ENCODE measurements around the gene COL13A1. TPM values are rescaled to one million over a fixed set of nuclear protein-coding genes. Genes with fewer than 3 reads are reported as not detected.

COL13A1 gene
- total and polyA plus RNA-seq, 10 donors: 4.1 to 16.1 (median 9.5) TPM

DNA sequence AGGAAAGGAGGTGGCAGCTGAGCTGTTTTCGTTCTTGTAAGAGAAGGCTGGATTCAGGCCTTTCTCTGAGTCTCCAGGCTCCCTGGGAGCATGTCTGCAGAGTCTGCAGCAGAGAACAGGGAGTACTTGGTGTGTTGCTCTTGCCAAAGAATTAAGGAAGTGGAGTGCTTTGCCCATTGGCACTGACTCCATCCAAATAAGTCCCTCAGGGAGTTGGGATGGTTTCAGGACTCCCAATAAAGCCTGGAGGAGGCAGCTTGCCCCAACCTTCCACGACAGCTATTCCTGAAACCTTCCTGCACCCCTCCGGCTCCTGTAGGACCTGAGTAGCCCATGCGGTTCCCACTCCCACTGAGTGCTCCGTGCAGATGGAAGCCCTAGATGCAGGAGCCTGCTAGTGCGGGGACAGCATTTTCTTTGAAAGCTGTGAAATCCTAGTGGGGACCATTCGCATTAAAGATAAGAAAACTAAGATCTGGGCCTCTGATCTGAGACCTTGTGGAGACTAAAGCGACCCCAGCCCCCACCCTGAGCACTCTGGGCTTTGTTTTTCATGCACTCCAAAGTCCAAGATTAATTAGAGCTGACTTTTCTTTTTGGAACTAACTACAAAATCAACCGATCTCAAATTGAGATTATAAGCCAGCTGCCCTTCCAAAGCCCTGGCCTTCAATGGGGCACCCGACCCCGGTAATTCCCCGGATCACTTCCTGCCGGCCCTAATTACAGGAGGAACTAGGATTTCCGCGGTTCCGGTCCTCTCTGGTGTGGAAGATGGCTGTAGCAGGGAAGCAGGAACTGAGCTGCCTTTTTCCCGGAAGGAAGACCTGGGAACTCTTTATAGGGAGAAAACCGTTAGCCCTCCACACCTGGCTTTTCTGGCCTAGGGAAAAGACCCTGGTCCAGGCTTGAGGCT is 110.2 kb downstream of the COL13A1 start:
- DNase-seq: no peak
- no peak for TF ChIP-seq POLR2AphosphoS5 (IDR thresholded peaks at IDR 0.05)
- TF ChIP-seq, protein P1, sequence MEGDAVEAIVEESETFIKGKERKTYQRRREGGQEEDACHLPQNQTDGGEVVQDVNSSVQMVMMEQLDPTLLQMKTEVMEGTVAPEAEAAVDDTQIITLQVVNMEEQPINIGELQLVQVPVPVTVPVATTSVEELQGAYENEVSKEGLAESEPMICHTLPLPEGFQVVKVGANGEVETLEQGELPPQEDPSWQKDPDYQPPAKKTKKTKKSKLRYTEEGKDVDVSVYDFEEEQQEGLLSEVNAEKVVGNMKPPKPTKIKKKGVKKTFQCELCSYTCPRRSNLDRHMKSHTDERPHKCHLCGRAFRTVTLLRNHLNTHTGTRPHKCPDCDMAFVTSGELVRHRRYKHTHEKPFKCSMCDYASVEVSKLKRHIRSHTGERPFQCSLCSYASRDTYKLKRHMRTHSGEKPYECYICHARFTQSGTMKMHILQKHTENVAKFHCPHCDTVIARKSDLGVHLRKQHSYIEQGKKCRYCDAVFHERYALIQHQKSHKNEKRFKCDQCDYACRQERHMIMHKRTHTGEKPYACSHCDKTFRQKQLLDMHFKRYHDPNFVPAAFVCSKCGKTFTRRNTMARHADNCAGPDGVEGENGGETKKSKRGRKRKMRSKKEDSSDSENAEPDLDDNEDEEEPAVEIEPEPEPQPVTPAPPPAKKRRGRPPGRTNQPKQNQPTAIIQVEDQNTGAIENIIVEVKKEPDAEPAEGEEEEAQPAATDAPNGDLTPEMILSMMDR (IDR thresholded peaks at IDR 0.05 in 8 of 11, conservative IDR thresholded peaks at IDR 0.05 in 3 of 11): no peak
- no peak for TF ChIP-seq POLR2A (IDR thresholded peaks at IDR 0.05)
- Histone ChIP-seq H3K4me3 (no peak overlapping the region), H3K4me1 (peaks cover 4 to 39% (median 26%) of the 10 kb centered on the region in 6 donors), H3K27ac (peak overlapping the region in 4 of 8 donors; percentile 18 to 28 (median 20)), H3K36me3 (no peaks in the 10 kb centered on the region), H3K27me3 (replicated peaks in 1 of 7) (peaks cover 0 to 29% (median 0%) of the 10 kb centered on the region in 7 donors), H3K9me3 (no peaks in the 10 kb centered on the region)
- WGBS, 5 donors: 59 to 76% (median 63%) methylated on average over 18 of the region's 18 CpGs
- intact Hi-C loops (cut with DNase I; ENCODE audit: low total_unique reads): loop anchor here (10.0 kb wide), 2 partner anchors 107 to 267 kb away; partner anchors contain the start of gene COL13A1

DNA sequence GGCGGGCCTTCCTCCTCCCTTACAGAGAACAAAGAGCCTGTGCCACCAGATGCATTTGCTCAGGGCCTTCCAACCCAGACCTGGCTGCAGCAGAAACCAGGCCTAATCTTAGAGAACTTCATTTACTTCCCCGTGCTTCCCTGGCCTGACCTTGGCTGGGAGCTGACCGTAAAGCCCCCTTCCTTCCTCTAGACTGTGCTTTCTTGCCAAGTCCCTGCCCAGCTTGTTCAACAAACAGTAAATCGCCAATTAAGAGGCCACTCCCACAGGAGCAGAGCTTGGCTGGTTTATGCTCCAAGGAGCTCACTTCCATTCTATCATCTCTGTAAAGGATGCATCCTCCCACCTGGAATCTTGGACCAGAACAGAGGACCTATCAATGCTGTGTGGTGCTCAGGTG is 110.9 kb downstream of the COL13A1 start:
- TF ChIP-seq POLR2AphosphoS5 (IDR thresholded peaks at IDR 0.05) (no peak), POLR2A (IDR thresholded peaks at IDR 0.05) (no peak)
- TF ChIP-seq, protein P1 (IDR thresholded peaks at IDR 0.05 in 8 of 11, conservative IDR thresholded peaks at IDR 0.05 in 3 of 11): no peak
- no peak for DNase-seq
- WGBS, 5 donors: 39 to 52% (median 48%) methylated on average over 3 to 4 of the region's 4 CpGs
- no peaks in the 10 kb centered on the region for H3K36me3 ChIP-seq
- H3K4me1 ChIP-seq: peaks cover 4 to 39% (median 26%) of the 10 kb centered on the region in 6 donors
- no peaks in the 10 kb centered on the region for H3K9me3 ChIP-seq
- intact Hi-C loops (cut with DNase I; ENCODE audit: low total_unique reads): loop anchor here (10.0 kb wide), 2 partner anchors 108 to 268 kb away; partner anchors contain the start of gene COL13A1
- H3K4me3 ChIP-seq: no peak overlapping the region
- peak overlapping the region in 2 of 8 donors; percentile 18 to 28 for H3K27ac ChIP-seq
- peaks cover 0 to 36% (median 0%) of the 10 kb centered on the region in 7 donors for H3K27me3 ChIP-seq (replicated peaks in 1 of 7)

DNA sequence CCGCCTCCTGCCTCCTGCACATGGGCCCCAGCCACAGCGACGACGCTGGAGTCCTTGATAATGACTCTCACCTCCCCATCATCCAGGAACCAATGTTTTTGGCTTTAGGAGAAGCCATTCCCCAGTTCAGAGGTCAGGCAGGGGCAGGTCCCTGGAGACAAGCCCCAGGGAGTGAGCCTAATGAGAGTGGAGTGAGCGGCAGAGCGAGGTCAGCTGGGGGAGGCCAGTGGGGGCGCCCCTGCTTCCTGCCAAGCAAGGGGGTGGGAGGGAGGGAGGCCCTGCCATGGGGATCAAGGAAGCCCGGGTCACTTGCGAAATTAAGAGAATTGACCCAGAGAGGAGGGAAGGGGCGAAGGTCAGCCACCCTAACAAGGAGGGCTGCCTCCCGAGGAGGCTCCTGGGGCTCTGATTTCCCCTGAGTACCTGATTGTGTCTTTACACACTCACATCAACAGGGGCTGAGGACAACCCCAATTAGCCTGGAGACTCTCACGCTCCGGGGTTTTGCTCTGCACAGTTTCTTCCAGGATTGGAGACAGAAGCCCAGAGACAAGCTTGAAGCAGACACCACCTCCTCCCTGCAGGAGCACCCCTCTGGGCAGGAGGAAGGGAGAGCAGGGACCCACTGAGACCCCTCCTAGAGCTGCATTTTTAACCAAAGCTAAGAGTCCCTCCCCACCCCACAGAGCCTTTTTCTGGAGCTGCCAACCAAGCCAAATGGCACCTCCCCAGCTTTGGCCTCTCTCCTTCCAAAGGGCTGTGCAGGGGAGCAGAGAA is 112.1 kb downstream of the COL13A1 start:
- H3K4me3 ChIP-seq: no peak overlapping the region
- peak in 1 of 3 donors; percentile 11 for TF ChIP-seq POLR2AphosphoS5 (IDR thresholded peaks at IDR 0.05)
- TF ChIP-seq, protein P1 (IDR thresholded peaks at IDR 0.05 in 8 of 11, conservative IDR thresholded peaks at IDR 0.05 in 3 of 11): no peak
- peaks cover 4 to 39% (median 26%) of the 10 kb centered on the region in 6 donors for H3K4me1 ChIP-seq
- no peaks in the 10 kb centered on the region for H3K36me3 ChIP-seq
- DNase-seq: no peak
- intact Hi-C loops (cut with DNase I; ENCODE audit: low total_unique reads): loop anchor here (10.0 kb wide), 2 partner anchors 109 to 269 kb away; partner anchors contain the start of gene COL13A1
- no peaks in the 10 kb centered on the region for H3K9me3 ChIP-seq
- no peak overlapping the region for H3K27ac ChIP-seq
- H3K27me3 ChIP-seq (replicated peaks in 1 of 7): peaks cover 0 to 48% (median 0%) of the 10 kb centered on the region in 7 donors
- 68 to 81% (median 77%) methylated on average over 11 to 13 of the region's 13 CpGs for WGBS, 5 donors
